GM19239 (cell line): ENCODE measurements around the gene RCCD1.
A peak's percentile ranks its signal among the peaks of the same experiment; 100 is the strongest.
"Not testable (repeated sequence)": the region's sequence is repeated elsewhere in the genome, so short reads cannot be mapped to it uniquely, and the experiment has no call there.

Source experiments
- DNase-seq: peaks from one replicate; pipeline ENCODE4 v3.0.0; 2011; ENCODE audit warnings: low spot score; ENCODE audit not compliant: insufficient read length
- FAIRE-seq: peaks from 2 replicates; lab custom pipeline; 2011; peaks lifted over from hg19 to GRCh38; lab: Jason Lieb, UNC

RCCD1 gene

GRCh38 chr15:90916461-90916860, 38.2 kb upstream of the RCCD1 start:
- DNase-seq (no peak), FAIRE-seq (no peak)

- FAIRE-seq (no peak), DNase-seq (no peak)
These were observed 37.1 kb upstream of the RCCD1 start for GRCh38 chr15:90917569-90917968.

GRCh38 chr15:90918034-90918788, 36.5 kb upstream of the RCCD1 start:
- no peak for FAIRE-seq

GRCh38 chr15:90918835-90919234, 35.8 kb upstream of the RCCD1 start:
- FAIRE-seq: no peak
- no peak for DNase-seq

More at GRCh38 chr15:90918034-90918788, 36.5 kb upstream of the RCCD1 start:
- no peak for DNase-seq

GRCh38 chr15:90921887-90922286, 32.8 kb upstream of the RCCD1 start:
- DNase-seq: no peak
- FAIRE-seq: no peak

- peak; percentile 52 for DNase-seq
- FAIRE-seq: not testable (repeated sequence)
These were observed 31.9 kb upstream of the RCCD1 start for GRCh38 chr15:90922712-90923322.

GRCh38 chr15:90924375-90924774, 30.3 kb upstream of the RCCD1 start:
- DNase-seq (peak; percentile 44), FAIRE-seq (peak; percentile 82)

GRCh38 chr15:90926766-90927165, 27.9 kb upstream of the RCCD1 start:
- not testable (repeated sequence) for FAIRE-seq

GRCh38 chr15:90928106-90928505, 26.6 kb upstream of the RCCD1 start:
- DNase-seq, FAIRE-seq: not testable (repeated sequence)

More at GRCh38 chr15:90926766-90927165, 27.9 kb upstream of the RCCD1 start:
- not testable (repeated sequence) for DNase-seq

- no peak for DNase-seq
- FAIRE-seq: no peak
These were observed 25.3 kb upstream of the RCCD1 start for GRCh38 chr15:90929246-90930019.

- FAIRE-seq (no peak), DNase-seq (no peak)
These were observed 23.7 kb upstream of the RCCD1 start for GRCh38 chr15:90930861-90931574.

- no peak for DNase-seq
- no peak for FAIRE-seq
These were observed 23.2 kb upstream of the RCCD1 start for GRCh38 chr15:90931575-90931827.

- DNase-seq (peak; percentile 65), FAIRE-seq (peak; percentile 69)
These were observed 22.6 kb upstream of the RCCD1 start, which contains the start of gene HDDC3 for GRCh38 chr15:90931828-90932659. Gene HDDC3, minus strand, starts transcription at chr15:90932549. Its CDS starts 9 bp downstream, at chr15:90932540.

- FAIRE-seq: no peak
- no peak for DNase-seq
These were observed 22.1 kb upstream of the RCCD1 start for GRCh38 chr15:90932660-90932991.

GRCh38 chr15:90933301-90933700, 21.4 kb upstream of the RCCD1 start:
- FAIRE-seq: no peak
- no peak for DNase-seq

- DNase-seq (peak; percentile 56), FAIRE-seq (peak; percentile 59)
These were observed 20.3 kb upstream of the RCCD1 start for GRCh38 chr15:90934256-90934948.

GRCh38 chr15:90934949-90935751, 19.5 kb upstream of the RCCD1 start, which contains the start of gene UNC45A:
Gene UNC45A, plus strand, starts transcription at chr15:90935285. Its CDS starts 40 bp downstream, at chr15:90935325.
- FAIRE-seq (peak; percentile 72), DNase-seq (peak; percentile 91)

GRCh38 chr15:90936823-90937222, 17.9 kb upstream of the RCCD1 start:
- FAIRE-seq (no peak), DNase-seq (no peak)
